ENCODE data around the gene RTRAF. TPM values are rescaled to one million over a fixed set of nuclear protein-coding genes. Genes with fewer than 3 reads are reported as not detected.

The RTRAF gene
- total and polyA plus RNA-seq, 2 donors (not counting 3 experiments of a cell fraction or from before 2014, with no cell fraction given) = 64.0 to 237 TPM

DNA sequence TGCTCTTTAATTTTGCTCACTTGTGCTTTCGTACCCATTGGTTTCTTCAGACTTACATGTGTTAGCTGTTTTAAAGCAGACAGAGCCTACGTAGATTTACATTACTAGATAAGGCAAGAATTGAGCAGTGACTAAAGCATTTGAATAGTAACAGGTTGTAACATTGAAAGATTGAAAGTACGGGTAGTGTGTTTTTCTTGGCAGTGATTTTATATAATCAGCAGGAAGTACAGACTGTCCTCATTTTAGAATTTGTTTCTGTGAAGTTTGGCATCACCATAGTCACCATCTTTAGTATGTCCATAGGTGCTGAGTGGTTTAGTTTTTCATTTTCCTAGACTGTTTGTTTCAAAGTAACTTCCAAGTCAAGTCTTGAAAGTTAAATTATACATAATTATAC lies 14.0 kb downstream of the RTRAF start:
- no TSS peak for BruUV-seq (replicated peaks)
- intact Hi-C loops (cut with micrococcal nuclease) = loop anchor here (2.0 kb wide), 1 partner anchor 21 kb away; no protein-coding TSS in a partner anchor
- Histone ChIP-seq H3K27me3 (ENCODE audit: control insufficient read depth in 2 of 2, insufficient read depth in 2 of 2, low read length in 2 of 2) (no peaks in the 10 kb centered on the region), H3K4me3 (replicated peaks in 1 of 3; ENCODE audit: insufficient read depth in 1 of 3, low read depth in 1 of 3, low read length in 3 of 3) (no peak overlapping the region), H3K9me3 (replicated peaks; ENCODE audit: control insufficient read depth, insufficient read depth, low read length) (no peaks in the 10 kb centered on the region), H4K20me1 (replicated peaks; ENCODE audit: control insufficient read depth, extremely low read depth, insufficient read depth, low read length) (no peaks in the 10 kb centered on the region), H3K4me2 (ENCODE audit: insufficient read depth, low read length) (peak overlapping the region; percentile 12), H3K27ac (ENCODE audit: insufficient read depth, low read depth, low read length) (peak overlapping the region; percentile 66), H3K9me1 (replicated peaks; ENCODE audit: control insufficient read depth, extremely low read depth, insufficient read depth, low read length) (no peaks in the 10 kb centered on the region), H3K4me1 (ENCODE audit: control insufficient read depth, extremely low read depth, insufficient read depth, low read length) (peaks cover 17% of the 10 kb centered on the region), H3K9ac (replicated peaks; ENCODE audit: extremely low read depth, insufficient read depth, low read length) (peak overlapping the region; percentile 8), H3K79me2 (ENCODE audit: control insufficient read depth, insufficient read depth, low read length) (peaks cover under 1% of the 10 kb centered on the region), H2AFZ (ENCODE audit: low read depth, low read length) (no peak overlapping the region), H3K36me3 (ENCODE audit: control insufficient read depth in 2 of 2, extremely low read depth in 1 of 2, insufficient read depth in 2 of 2, low read length in 2 of 2) (peaks cover 26 to 34% of the 10 kb centered on the region in 2 experiments)
- DNase-seq (ENCODE audit: low read depth, low spot score) = peak; percentile 33
- POLR2A ChIA-PET = no interaction called here
- no peak for TF ChIP-seq EZH2 (IDR thresholded peaks at IDR 0.05; ENCODE audit: borderline replicate concordance, low read depth, low read length, severe bottlenecking)
- TF ChIP-seq GATA2 (IDR thresholded peaks at IDR 0.05; ENCODE audit: insufficient read depth, insufficient read length, low read depth, low read length) = peak; percentile 18
- no peak for TF ChIP-seq JUN (IDR thresholded peaks at IDR 0.05; ENCODE audit: borderline replicate concordance, insufficient read depth, insufficient read length, low read depth)
- TF ChIP-seq MYC (IDR thresholded peaks at IDR 0.05; ENCODE audit: low read depth, low read length) = no peak
- no peak for FAIRE-seq
- dilution Hi-C loops (cut with MboI; ENCODE audit: extremely low pct_ligation_motif_present, low sequenced_read_pairs) = no loop called here
- CTCF ChIA-PET = interaction anchor here (1.1 to 2.4 kb wide), 5 partner anchors 11 to 68 kb away, joined by 3 to 14 read pairs (median 7); no protein-coding TSS in a partner anchor

DNA sequence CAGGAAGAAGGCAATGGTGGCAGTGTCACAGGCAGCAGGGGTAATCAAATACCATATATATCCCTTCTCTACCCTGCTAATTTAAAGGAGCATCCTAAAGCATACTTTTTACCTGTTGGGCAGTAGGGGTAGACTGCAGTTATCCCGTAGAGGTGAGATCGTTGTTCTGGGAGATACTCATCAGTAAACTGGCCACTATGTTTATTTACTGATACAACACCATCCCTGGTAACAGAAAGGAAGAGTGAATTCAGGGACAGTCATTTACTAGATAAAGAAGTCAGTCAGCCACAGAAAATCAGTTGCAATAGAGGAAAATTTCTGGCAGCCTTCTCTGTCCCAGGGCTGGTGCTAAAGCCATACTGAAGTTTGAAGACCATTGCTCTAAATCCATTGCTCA lies 16.3 kb downstream of the RTRAF start:
- H3K4me2 ChIP-seq (ENCODE audit: insufficient read depth, low read length) = no peak overlapping the region
- ChIA-PET CTCF (interaction anchor here (1.5 kb wide), 1 partner anchor 10 kb away, joined by 8 read pairs; no protein-coding TSS in a partner anchor), POLR2A (no interaction called here)
- peaks cover 17% of the 10 kb centered on the region for H3K4me1 ChIP-seq (ENCODE audit: control insufficient read depth, extremely low read depth, insufficient read depth, low read length)
- H3K36me3 ChIP-seq (ENCODE audit: control insufficient read depth in 2 of 2, extremely low read depth in 1 of 2, insufficient read depth in 2 of 2, low read length in 2 of 2) = peaks cover 27 to 28% of the 10 kb centered on the region in 2 experiments
- no peak for DNase-seq (ENCODE audit: low read depth, low spot score)
- dilution Hi-C loops (cut with MboI; ENCODE audit: extremely low pct_ligation_motif_present, low sequenced_read_pairs) (no loop called here), intact Hi-C loops (cut with micrococcal nuclease) (no loop called here)
- no peak overlapping the region for H2AFZ ChIP-seq (ENCODE audit: low read depth, low read length)
- H4K20me1 ChIP-seq (replicated peaks; ENCODE audit: control insufficient read depth, extremely low read depth, insufficient read depth, low read length) = no peaks in the 10 kb centered on the region
- TF ChIP-seq MYC (IDR thresholded peaks at IDR 0.05; ENCODE audit: low read depth, low read length) = no peak
- TF ChIP-seq, protein P1, sequence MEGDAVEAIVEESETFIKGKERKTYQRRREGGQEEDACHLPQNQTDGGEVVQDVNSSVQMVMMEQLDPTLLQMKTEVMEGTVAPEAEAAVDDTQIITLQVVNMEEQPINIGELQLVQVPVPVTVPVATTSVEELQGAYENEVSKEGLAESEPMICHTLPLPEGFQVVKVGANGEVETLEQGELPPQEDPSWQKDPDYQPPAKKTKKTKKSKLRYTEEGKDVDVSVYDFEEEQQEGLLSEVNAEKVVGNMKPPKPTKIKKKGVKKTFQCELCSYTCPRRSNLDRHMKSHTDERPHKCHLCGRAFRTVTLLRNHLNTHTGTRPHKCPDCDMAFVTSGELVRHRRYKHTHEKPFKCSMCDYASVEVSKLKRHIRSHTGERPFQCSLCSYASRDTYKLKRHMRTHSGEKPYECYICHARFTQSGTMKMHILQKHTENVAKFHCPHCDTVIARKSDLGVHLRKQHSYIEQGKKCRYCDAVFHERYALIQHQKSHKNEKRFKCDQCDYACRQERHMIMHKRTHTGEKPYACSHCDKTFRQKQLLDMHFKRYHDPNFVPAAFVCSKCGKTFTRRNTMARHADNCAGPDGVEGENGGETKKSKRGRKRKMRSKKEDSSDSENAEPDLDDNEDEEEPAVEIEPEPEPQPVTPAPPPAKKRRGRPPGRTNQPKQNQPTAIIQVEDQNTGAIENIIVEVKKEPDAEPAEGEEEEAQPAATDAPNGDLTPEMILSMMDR (IDR thresholded peaks at IDR 0.05; ENCODE audit: extremely low read depth in 1 of 2, insufficient read depth in 1 of 2, low read depth in 1 of 2, low read length in 2 of 2) = no peak
- TF ChIP-seq EZH2 (IDR thresholded peaks at IDR 0.05; ENCODE audit: borderline replicate concordance, low read depth, low read length, severe bottlenecking) = no peak
- no peak for TF ChIP-seq JUN (IDR thresholded peaks at IDR 0.05; ENCODE audit: borderline replicate concordance, insufficient read depth, insufficient read length, low read depth)
- TF ChIP-seq POLR2AphosphoS5 (IDR thresholded peaks at IDR 0.05; ENCODE audit: insufficient read depth, low read depth, low read length) = no peak
- no peak for TF ChIP-seq FOS (IDR thresholded peaks at IDR 0.05; ENCODE audit: borderline replicate concordance, insufficient read depth, low read length)
- no peak for TF ChIP-seq GATA2 (IDR thresholded peaks at IDR 0.05; ENCODE audit: insufficient read depth, insufficient read length, low read depth, low read length)
- TF ChIP-seq, protein P2, sequence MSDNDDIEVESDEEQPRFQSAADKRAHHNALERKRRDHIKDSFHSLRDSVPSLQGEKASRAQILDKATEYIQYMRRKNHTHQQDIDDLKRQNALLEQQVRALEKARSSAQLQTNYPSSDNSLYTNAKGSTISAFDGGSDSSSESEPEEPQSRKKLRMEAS (IDR thresholded peaks at IDR 0.05; ENCODE audit: insufficient read depth, insufficient read length) = no peak
- no peak for TF ChIP-seq POLR2A (IDR thresholded peaks at IDR 0.05; ENCODE audit: low read depth, low read length)
- FAIRE-seq = no peak
- no peaks in the 10 kb centered on the region for H3K79me2 ChIP-seq (ENCODE audit: control insufficient read depth, insufficient read depth, low read length)
- no peaks in the 10 kb centered on the region for H3K27me3 ChIP-seq (ENCODE audit: control insufficient read depth in 2 of 2, insufficient read depth in 2 of 2, low read length in 2 of 2)
- H3K9ac ChIP-seq (replicated peaks; ENCODE audit: extremely low read depth, insufficient read depth, low read length) = no peak overlapping the region
- no TSS peak for BruUV-seq (replicated peaks)
- no peak overlapping the region for H3K27ac ChIP-seq (ENCODE audit: insufficient read depth, low read depth, low read length)
- H3K9me1 ChIP-seq (replicated peaks; ENCODE audit: control insufficient read depth, extremely low read depth, insufficient read depth, low read length) = no peaks in the 10 kb centered on the region
- H3K4me3 ChIP-seq (replicated peaks in 1 of 3; ENCODE audit: insufficient read depth in 1 of 3, low read depth in 1 of 3, low read length in 3 of 3) = no peak overlapping the region
- no peaks in the 10 kb centered on the region for H3K9me3 ChIP-seq (replicated peaks; ENCODE audit: control insufficient read depth, insufficient read depth, low read length)

All from endothelial cell of umbilical vein (primary cell).